GM21576 (cell line): Measurements from ENCODE around the gene GPR151.

ENCODE experiments used
- ATAC-seq: cut with Tn5 transposase; IDR thresholded peaks from one replicate; pipeline ENCODE4 v1.9.1; 2021; ENCODE audit warnings: mild to moderate bottlenecking, moderate library complexity; ENCODE audit not compliant: unreplicated experiment

GPR151 gene

GRCh38 chr5:146521403-146522106, 5.6 kb upstream of the GPR151 start:
- no peak for ATAC-seq

GRCh38 chr5:146520731-146521130, 4.7 kb upstream of the GPR151 start:
- ATAC-seq: no peak

GRCh38 chr5:146519554-146519953, 3.6 kb upstream of the GPR151 start:
- no peak for ATAC-seq

GRCh38 chr5:146515473-146516150, 378 bp downstream of the GPR151 start:
- no peak for ATAC-seq

- ATAC-seq: no peak
Measured at GRCh38 chr5:146514575-146514974, 1.4 kb downstream of the GPR151 start.

GRCh38 chr5:146513462-146513861, 2.5 kb downstream of the GPR151 start:
- no peak for ATAC-seq

- ATAC-seq: no peak
Measured at GRCh38 chr5:146510559-146511125, 5.3 kb downstream of the GPR151 start.

- no peak for ATAC-seq
Measured at GRCh38 chr5:146507428-146507827, 8.6 kb downstream of the GPR151 start.

- ATAC-seq: no peak
Measured at GRCh38 chr5:146499680-146500079, 16.3 kb downstream of the GPR151 start.

GRCh38 chr5:146494656-146495055, 21.3 kb downstream of the GPR151 start:
- no peak for ATAC-seq

GRCh38 chr5:146490089-146490843, 25.7 kb downstream of the GPR151 start:
- ATAC-seq: no peak

GRCh38 chr5:146484714-146485391, 31.1 kb downstream of the GPR151 start:
- ATAC-seq: no peak

- no peak for ATAC-seq
Measured at GRCh38 chr5:146482775-146483174, 33.2 kb downstream of the GPR151 start.

GRCh38 chr5:146475906-146476305, 40.1 kb downstream of the GPR151 start:
- no peak for ATAC-seq

- no peak for ATAC-seq
Measured at GRCh38 chr5:146475190-146475780, 40.7 kb downstream of the GPR151 start.

- ATAC-seq: no peak
Measured at GRCh38 chr5:146474065-146474464, 41.9 kb downstream of the GPR151 start.

- ATAC-seq: no peak
Measured at GRCh38 chr5:146467760-146468159, 48.2 kb downstream of the GPR151 start.

- no peak for ATAC-seq
Measured at GRCh38 chr5:146466521-146467349, 49.3 kb downstream of the GPR151 start.

GRCh38 chr5:146463446-146463845, 52.5 kb downstream of the GPR151 start:
- ATAC-seq: no peak
